ENCODE data around the gene NAV3. TPM values are rescaled to one million over a fixed set of nuclear protein-coding genes. Genes with fewer than 3 reads are reported as not detected.

Gene NAV3
- total RNA-seq, 2 donors from 2014 or later, result 0.72 to 1.9 TPM

- DNase-seq, result no peak
- no peak overlapping the region for H3K9ac ChIP-seq (ENCODE audit: low read depth in 2 of 2, low read length in 2 of 2)
Observed at GRCh38 chr12:77943466-77943865, 112.8 kb downstream of the NAV3 start.

GRCh38 chr12:77946541-77947061 is 115.9 kb downstream of the NAV3 start:
- no peak overlapping the region for H3K9ac ChIP-seq (ENCODE audit: low read depth in 2 of 2, low read length in 2 of 2)
- no peak overlapping the region for H3K27ac ChIP-seq
- TF ChIP-seq, protein P1, sequence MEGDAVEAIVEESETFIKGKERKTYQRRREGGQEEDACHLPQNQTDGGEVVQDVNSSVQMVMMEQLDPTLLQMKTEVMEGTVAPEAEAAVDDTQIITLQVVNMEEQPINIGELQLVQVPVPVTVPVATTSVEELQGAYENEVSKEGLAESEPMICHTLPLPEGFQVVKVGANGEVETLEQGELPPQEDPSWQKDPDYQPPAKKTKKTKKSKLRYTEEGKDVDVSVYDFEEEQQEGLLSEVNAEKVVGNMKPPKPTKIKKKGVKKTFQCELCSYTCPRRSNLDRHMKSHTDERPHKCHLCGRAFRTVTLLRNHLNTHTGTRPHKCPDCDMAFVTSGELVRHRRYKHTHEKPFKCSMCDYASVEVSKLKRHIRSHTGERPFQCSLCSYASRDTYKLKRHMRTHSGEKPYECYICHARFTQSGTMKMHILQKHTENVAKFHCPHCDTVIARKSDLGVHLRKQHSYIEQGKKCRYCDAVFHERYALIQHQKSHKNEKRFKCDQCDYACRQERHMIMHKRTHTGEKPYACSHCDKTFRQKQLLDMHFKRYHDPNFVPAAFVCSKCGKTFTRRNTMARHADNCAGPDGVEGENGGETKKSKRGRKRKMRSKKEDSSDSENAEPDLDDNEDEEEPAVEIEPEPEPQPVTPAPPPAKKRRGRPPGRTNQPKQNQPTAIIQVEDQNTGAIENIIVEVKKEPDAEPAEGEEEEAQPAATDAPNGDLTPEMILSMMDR (IDR thresholded peaks at IDR 0.05), result no peak
- no peak for DNase-seq
- H3K27me3 ChIP-seq, result no peaks in the 10 kb centered on the region
- intact Hi-C loops (cut with DNase I), result no loop called here
- H3K4me3 ChIP-seq, result no peak overlapping the region
- H3K9me3 ChIP-seq, result no peaks in the 10 kb centered on the region
- no peaks in the 10 kb centered on the region for H3K36me3 ChIP-seq
- no peaks in the 10 kb centered on the region for H3K4me1 ChIP-seq

More at GRCh38 chr12:77943466-77943865, 112.8 kb downstream of the NAV3 start:
- Histone ChIP-seq H3K27ac (no peak overlapping the region), H3K9me3 (no peaks in the 10 kb centered on the region), H3K36me3 (no peaks in the 10 kb centered on the region), H3K27me3 (no peaks in the 10 kb centered on the region), H3K4me3 (no peak overlapping the region), H3K4me1 (no peaks in the 10 kb centered on the region)
- TF ChIP-seq, protein P1 (IDR thresholded peaks at IDR 0.05), result no peak
- intact Hi-C loops (cut with DNase I), result no loop called here

DNA sequence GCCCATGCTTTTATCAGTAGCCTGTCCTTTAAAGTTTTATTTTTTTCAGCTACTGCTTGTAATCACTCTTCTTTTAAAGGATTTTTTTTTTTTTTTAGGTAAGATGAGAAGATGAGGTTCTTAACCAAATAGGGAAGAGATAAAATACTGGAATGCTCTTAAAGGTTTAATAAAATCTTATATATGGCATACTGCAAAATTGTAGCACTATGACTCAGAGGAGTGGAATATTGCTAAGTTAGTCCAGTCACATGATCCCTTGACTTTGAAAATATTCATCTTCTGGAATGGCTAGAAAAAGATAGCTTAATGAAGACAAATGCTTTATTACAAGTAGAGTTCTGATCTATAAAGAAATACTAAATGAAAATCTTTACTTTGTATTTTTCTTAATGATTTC is 116.6 kb downstream of the NAV3 start:
- no peak overlapping the region for H3K9ac ChIP-seq (ENCODE audit: low read depth in 2 of 2, low read length in 2 of 2)
- H3K9me3 ChIP-seq, result no peaks in the 10 kb centered on the region
- intact Hi-C loops (cut with DNase I), result no loop called here
- H3K4me1 ChIP-seq, result no peaks in the 10 kb centered on the region
- DNase-seq, result no peak
- H3K27ac ChIP-seq, result no peak overlapping the region
- no peak overlapping the region for H3K4me3 ChIP-seq
- no peaks in the 10 kb centered on the region for H3K36me3 ChIP-seq
- TF ChIP-seq, protein P1 (IDR thresholded peaks at IDR 0.05), result no peak
- H3K27me3 ChIP-seq, result no peaks in the 10 kb centered on the region

- H3K9ac ChIP-seq (ENCODE audit: low read depth in 2 of 2, low read length in 2 of 2), result no peak overlapping the region
- TF ChIP-seq, protein P1 (IDR thresholded peaks at IDR 0.05), result no peak
- intact Hi-C loops (cut with DNase I), result no loop called here
Observed at GRCh38 chr12:77947746-77948145, 117.1 kb downstream of the NAV3 start.

DNA sequence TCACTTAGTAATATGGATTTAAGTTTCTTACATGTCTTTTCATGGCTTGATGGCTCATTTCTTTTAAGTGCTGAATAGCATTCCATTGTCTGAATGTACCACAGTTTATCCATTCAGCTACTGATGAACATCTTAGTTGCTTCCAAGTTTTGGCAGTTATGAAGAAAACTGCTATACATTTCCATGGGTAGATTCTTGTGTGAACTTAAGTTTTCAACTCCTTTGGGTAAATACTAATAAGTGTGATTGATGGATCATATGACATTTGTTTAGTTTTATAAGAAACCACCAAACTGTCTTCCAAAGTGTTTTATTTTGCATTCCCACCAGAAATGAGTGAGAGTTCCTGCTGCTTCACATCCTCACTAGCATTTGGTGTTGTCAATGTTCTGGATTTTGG is 119.2 kb downstream of the NAV3 start:
- DNase-seq, result no peak
- H3K27ac ChIP-seq, result no peak overlapping the region
- intact Hi-C loops (cut with DNase I), result no loop called here
- H3K9ac ChIP-seq (ENCODE audit: low read depth in 2 of 2, low read length in 2 of 2), result no peak overlapping the region
- TF ChIP-seq, protein P1 (IDR thresholded peaks at IDR 0.05), result no peak
- no peaks in the 10 kb centered on the region for H3K4me1 ChIP-seq
- H3K27me3 ChIP-seq, result no peaks in the 10 kb centered on the region
- H3K9me3 ChIP-seq, result no peaks in the 10 kb centered on the region
- H3K36me3 ChIP-seq, result no peaks in the 10 kb centered on the region
- H3K4me3 ChIP-seq, result no peak overlapping the region

More at GRCh38 chr12:77947746-77948145, 117.1 kb downstream of the NAV3 start:
- H3K27ac ChIP-seq, result no peak overlapping the region
- DNase-seq, result no peak
- H3K9me3 ChIP-seq, result no peaks in the 10 kb centered on the region
- H3K4me3 ChIP-seq, result no peak overlapping the region
- H3K4me1 ChIP-seq, result no peaks in the 10 kb centered on the region
- no peaks in the 10 kb centered on the region for H3K27me3 ChIP-seq
- H3K36me3 ChIP-seq, result no peaks in the 10 kb centered on the region

All from colonic mucosa (tissue), 4 donors.